GM18861 (cell line): ENCODE data around the gene PPP1CC.
"Not testable (repeated sequence)": the region's sequence is repeated elsewhere in the genome, so short reads cannot be mapped to it uniquely, and the experiment has no call there.

Experiments
- ATAC-seq: cut with Tn5 transposase; IDR thresholded peaks from one replicate; pipeline ENCODE4 v1.9.1; 2021; ENCODE audit not compliant: unreplicated experiment

Gene PPP1CC

GRCh38 chr12:110726708-110727369 lies 15.9 kb downstream of the PPP1CC start:
- no peak for ATAC-seq

DNA sequence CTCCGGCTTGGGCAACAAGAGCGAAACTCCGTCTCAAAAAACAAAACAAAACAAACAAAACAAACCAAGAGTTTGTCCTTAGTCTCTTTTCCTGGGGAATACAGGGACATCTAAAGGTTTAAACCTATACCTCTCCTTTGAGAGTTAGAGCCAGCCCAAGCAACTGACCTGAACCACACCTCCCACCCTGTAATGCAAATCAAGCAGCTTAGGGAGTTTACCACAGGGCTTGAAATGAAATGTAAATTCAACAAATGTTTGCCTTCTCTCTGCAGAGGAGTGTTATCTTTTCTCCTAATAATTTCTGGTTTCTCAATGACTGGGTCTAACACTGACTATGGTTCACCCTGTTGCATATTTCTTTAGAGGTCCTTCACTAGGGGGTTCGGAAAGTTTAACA lies 16.7 kb downstream of the PPP1CC start:
- no peak for ATAC-seq

GRCh38 chr12:110725267-110725666 lies 17.4 kb downstream of the PPP1CC start:
- no peak for ATAC-seq

- not testable (repeated sequence) for ATAC-seq
These were observed 19.8 kb downstream of the PPP1CC start for GRCh38 chr12:110722892-110723291.

DNA sequence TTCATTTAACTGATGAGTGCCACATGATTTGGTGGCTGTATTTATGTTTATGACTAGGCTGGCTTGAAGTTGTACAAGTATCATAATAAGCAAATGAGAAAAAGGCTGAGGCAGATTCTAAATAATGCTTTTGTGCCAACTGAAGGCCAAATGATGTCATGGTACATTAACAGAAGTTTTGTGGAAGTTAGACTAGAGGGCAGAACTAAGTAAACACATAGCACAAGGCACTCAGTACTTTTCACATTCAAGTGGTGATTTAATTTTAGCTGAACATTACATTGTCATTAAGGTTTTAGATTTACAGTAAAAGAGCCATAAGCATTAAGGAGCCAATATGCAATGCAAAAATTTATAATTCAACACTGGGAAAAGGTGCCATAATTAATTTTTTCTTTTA lies 21.1 kb downstream of the PPP1CC start:
- no peak for ATAC-seq

GRCh38 chr12:110720516-110720915 lies 22.2 kb downstream of the PPP1CC start:
- ATAC-seq = no peak

GRCh38 chr12:110718222-110718908 lies 24.3 kb downstream of the PPP1CC start:
- ATAC-seq = no peak

GRCh38 chr12:110717037-110717436 lies 25.7 kb downstream of the PPP1CC start:
- no peak for ATAC-seq

DNA sequence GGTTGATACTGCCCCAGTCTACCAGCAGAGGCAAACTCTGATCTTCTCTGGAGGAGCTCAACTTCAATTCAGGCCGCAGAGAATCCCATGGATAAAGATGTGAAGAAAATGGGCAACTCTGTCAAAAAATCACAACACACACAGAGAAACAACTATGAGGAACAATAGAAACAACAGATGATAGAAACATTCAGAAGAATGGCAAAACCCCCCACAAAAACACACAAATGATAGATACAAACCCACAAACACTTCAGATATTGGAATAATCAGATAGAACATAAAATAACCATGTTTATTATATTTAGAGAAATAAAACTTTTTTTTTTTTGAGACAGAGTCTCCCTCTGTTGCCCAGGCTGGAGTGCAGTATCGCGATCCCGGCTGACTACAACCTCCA lies 33.8 kb downstream of the PPP1CC start:
- no peak for ATAC-seq

DNA sequence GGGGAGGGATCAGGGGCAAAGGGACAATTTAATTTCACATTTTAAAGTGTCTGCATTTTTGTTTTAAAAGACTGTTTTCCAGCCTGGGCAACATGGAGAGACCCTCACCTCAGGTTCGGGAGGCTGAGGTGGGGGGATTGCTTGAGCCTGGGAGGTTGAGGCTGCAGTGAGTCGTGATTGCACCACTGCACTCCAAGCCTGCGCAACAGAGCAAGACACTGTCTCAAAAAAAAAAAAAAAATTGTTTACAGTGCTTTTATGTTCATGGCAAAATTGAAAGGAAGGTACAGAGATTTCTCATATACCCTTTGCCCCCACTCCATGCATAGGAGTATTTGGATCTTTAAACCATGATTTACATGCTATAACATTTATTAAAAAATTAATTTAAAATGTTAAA lies 37.4 kb downstream of the PPP1CC start:
- ATAC-seq = no peak

GRCh38 chr12:110704750-110705149 lies 37.9 kb downstream of the PPP1CC start:
- ATAC-seq = no peak

DNA sequence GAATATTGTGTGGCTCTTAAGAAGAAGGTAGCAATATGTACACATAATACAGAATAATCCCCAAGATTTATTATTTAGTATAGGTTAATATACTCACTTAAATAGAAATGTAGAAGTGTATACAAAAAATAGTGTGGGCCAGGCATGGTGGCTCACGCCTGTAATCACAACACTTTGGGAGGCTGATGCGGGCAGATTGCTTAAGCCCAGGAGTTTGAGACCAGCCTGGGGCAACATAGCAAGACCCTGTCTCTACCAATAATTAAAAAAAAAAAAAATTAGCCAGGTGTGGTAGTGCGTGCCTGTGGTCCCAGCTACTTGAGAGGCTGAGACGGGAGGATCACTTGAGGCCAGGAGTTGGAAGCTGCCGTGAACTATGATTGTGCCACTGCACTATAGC lies 38.5 kb downstream of the PPP1CC start:
- ATAC-seq = no peak

- no peak for ATAC-seq
These were observed 40.6 kb downstream of the PPP1CC start for GRCh38 chr12:110702081-110702480.

GRCh38 chr12:110699591-110700445 lies 42.9 kb downstream of the PPP1CC start:
- no peak for ATAC-seq

DNA sequence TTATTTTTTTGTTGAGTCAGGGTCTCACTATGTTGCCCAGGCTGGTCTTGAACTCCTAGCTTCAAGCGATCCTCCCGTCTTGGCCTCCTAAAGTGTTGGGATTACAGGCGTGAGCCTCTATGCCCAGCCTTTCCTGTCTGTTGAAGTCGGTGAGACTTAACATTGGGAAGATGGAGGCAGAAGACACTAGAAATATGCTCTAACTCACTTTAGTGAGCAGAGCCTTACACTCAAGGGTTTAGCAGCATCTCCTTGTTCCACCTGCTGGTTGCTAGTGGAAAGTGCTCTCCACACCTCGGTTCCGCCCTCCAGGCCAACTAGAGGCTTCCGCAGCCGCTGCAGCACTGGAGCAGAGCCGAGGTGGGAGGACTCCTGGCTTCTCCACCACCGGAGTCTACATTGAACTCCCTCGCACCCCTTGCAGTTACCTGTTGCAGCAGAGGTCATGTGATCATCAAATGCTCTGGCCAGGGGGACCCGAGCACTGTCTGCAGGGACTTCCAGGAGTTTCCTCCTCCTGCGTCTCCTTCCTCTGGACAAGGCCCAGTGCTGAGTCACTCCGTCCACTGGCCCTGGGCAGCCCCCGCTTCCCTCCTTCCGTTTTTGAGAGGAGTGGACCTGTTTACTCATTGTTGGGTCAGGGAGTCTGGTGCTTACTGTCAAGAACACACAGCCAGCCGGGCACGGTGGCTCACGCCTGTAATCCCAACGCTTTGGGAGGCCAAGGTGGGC lies 44.4 kb downstream of the PPP1CC start:
- peak; percentile 80 for ATAC-seq

GRCh38 chr12:110697236-110697635 lies 45.5 kb downstream of the PPP1CC start:
- ATAC-seq = no peak

GRCh38 chr12:110696283-110696682 lies 46.4 kb downstream of the PPP1CC start:
- no peak for ATAC-seq

DNA sequence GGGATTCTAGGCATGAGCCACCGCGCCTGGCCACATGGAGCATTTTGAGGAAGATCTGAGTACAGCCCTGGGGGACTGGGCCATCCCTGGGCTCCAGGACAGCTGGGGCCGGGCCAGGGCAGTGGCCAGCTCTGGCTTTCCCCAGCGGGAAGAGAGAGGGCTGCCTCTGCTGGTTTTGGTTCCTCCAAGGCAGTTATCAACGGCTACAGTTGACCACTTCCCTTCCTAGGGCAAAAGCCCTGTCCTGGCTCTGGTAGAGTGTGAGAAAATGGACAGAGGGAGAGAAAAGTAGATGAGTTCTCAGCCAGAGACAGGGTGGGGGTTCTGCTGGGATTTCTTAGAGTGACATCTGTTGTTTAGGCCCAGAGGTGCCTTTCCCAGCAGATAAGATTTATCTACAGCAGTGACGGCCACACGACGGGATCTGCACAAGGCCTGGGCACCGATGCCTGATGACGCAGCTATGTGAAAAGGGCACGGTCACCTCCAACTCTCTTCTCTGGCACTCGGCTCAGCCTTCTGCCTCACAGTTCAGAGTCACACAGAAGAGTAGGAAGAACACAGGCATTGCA lies 48.3 kb downstream of the PPP1CC start:
- ATAC-seq = no peak

DNA sequence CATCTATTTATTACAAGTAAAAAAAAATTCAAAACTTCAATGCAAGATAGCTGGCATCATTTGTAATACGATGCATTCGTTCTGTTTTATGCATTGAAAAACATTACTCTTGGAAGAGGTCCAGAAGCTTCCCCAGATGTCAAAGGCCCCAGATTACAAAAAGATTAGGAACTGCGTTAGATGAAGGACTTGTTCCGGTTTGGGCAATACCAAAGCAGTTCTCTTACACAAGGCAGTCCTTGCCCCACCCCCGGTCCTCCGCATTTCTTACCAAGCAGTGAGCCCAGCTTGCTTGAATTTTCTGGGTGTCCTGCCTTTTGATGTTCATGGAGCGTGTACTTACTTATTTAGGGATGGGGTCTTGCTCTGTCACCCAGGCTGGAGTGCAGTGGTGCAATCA lies 49.0 kb downstream of the PPP1CC start:
- no peak for ATAC-seq

- ATAC-seq = no peak
These were observed 52.6 kb downstream of the PPP1CC start for GRCh38 chr12:110690127-110690430.
